Myocyte (in vitro differentiated cells): ENCODE results near the gene WDR77. TPM values are rescaled to one million over a fixed set of nuclear protein-coding genes. Genes with fewer than 3 reads are reported as not detected.

Experiments
- DNase-seq: peaks from one replicate; pipeline ENCODE4 v3.0.0-alpha.2; 2012; ENCODE audit warnings: low read depth
- total RNA-seq: library from RNA; depleted of rRNA; stranded (reverse); fragments of >200 nt; gene quantifications from 2 replicates; pipeline ENCODE4 v1.2.3, GENCODE V29; 2014

Gene WDR77
- total RNA-seq, 1 donor from 2014 or later, result 82.1 TPM

- peak; percentile 6 for DNase-seq
Observed at GRCh38 chr1:111441573-111442192, 7.4 kb downstream of the WDR77 start.

DNA sequence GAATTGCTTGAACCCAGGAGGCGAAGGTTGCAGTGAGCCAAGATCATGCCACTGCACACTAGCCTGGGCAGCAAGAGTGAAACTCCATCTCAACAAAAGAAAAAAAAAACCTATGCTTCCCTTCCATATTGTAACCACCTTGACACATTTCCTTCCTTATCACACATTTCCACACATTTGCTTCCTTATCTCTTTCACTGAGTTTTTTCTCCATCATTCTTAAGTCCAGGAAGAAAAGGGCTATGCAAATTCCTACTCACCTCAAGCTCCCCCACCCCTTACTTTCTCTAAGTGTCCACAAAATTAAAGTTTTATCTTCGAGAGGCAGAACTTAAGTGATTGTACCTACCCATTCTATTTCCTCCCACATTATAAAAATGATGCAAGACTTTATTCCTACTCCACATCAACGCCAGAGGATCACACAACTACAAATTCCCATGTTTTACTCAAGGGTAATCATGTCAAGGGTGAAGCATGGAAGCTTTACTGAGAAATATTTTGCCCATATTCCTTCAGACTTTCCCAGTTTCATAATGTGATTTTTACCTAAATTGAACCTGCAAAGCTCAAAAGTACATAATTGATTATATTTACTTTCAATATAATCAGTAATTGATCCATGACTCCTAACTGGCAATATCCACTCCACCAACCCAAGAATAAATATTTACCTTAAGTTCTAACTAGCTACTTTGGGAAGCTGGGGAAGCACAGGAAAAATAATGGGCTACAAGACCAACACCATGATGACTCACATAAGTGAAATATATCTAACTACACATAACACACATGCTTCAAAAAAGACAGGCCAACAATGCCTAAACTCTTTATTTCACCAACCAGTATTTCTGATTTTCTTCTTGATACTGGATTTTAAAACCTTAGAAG is 9.3 kb downstream of the WDR77 start:
- DNase-seq, result no peak

DNA sequence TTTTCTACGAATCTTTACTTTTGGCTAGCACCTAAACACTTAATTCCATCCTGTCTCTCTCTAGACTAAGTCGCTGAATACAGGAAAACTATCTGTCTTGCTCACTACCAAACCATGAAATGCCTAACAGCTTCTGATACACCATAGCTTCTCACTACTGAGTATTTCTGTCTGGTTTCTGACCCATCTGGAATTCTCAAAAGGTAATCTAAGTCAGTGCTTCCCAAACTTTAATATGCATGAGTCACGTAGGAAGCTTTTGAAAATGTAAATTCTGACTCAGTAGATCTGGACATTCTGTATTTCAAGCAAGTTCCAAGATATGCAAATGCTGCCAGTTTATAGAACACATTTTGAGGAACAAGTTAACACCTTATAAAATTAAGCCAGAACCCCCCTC is 12.3 kb downstream of the WDR77 start:
- DNase-seq, result no peak

DNA sequence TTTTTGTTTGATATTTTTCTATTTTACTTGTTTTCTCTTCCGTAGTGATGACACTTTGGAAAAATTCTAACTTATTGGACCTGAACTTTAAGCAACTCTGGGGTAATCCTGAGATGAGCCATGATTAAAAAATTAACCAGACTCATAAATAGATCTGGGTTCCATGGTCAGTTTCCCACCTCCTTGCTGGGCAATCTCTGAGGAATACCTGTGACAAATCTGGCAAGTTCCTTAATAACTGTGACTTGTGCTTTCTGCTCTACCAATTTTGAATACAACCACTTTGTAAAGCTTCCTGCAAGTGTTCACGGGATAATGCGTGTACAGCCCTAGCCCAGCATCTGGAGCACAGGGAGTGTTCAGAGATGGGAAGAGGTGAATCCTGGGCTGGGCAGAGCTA is 24.8 kb downstream of the WDR77 start:
- DNase-seq, result no peak

GRCh38 chr1:111422546-111423391 is 26.3 kb downstream of the WDR77 start:
- DNase-seq, result peak; percentile 7

DNA sequence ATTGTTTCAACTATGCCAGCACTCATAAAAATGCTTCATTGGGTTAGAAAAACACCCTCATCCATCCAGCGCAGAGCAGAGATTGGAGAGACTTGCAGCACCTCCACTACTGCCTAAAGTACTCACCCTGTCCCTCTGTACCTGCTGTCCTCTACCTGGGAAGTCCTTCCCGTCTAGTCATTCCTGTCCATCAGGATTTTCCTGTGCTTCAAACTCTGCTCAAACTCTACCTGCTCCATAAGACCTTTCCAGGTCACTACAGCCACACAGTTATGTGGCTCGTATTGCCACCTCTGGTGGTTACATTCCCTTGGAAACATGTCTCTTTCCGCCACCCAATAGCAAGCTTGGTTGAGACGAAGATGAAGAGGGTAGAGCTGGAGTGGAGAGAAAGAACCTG is 28.7 kb downstream of the WDR77 start:
- DNase-seq, result no peak

GRCh38 chr1:111419037-111419436 is 30.0 kb downstream of the WDR77 start:
- DNase-seq, result no peak

GRCh38 chr1:111417755-111418154 is 31.3 kb downstream of the WDR77 start:
- DNase-seq, result no peak

GRCh38 chr1:111415461-111415860 is 33.6 kb downstream of the WDR77 start:
- DNase-seq, result no peak

DNA sequence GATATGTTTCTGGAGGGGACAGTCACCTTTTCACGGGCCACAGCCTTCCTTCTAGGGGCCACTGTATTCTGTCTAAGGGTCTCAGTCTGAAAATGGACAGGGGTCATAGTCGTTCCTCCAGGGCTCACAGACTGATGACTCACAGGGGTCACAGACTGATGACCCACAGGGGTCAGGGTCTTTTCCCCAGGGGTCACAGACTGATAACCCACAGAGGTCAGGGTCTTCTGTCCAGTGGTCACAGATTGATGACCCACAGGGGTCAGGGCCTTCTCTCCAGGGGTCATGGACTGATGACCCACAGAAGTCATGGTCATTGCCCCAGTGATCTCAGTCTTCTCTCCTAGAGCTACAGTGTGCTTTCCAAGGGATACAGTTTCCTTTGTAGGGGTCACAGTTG is 34.3 kb downstream of the WDR77 start:
- no peak for DNase-seq

DNA sequence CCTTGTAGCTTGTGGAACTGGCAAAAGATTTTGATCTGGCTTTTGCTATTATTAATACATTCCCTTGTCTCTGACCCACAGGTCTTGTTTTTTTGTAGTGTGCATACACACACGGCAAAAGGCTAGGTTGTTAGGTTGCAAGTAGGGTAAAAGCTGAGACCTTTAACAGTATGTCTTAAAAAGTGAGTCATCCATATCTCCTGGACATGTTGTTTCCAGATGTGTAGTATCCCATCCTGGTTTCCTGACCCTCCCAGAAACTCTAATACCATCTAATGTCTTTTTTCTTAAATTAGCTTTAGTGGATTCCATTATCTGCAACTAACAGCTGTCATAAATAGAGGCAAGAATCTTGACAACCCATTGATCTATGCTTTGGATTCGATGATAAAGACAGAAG is 36.2 kb downstream of the WDR77 start:
- no peak for DNase-seq

GRCh38 chr1:111407301-111407700 is 41.8 kb downstream of the WDR77 start:
- DNase-seq, result no peak

DNA sequence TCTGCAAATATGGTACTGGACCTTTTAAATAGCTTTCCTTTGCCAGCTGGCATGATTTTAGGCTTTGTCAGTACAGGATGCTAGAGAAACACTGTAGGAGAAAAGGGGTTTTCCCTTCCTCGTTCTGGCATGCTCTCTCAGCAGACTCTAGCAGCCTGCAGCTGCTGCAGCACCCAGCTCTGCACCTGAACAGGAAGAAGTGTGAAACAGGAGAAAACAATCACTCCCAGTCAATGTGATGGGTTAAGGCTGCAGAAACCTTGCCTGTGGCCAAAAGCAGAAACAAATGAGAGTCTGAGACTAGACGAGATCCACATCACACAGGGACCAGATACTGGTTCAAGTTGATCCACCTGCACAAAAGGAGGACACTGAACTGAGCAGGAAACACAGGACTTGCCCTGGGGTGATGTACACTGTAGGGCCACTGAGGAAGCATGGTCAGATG is 42.7 kb downstream of the WDR77 start:
- DNase-seq, result peak; percentile 24

DNA sequence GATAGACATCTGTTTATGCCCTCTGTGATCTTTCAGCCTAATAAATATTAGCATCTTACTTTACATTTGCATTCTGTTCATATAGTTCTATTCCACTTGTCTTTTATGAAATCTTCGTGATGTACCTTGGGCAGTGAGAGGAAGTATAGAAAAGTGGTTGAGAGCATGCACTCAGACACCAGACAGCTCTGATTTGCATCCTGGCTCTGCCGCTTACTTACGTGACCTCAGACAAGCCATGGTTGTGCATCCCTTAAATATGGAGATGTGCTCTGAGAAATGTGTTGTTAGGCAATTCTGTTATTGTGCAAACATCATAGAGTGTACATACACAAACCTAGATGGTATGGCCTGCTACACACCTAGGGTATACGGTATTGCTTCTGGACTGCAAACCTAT is 44.5 kb downstream of the WDR77 start:
- DNase-seq, result no peak

GRCh38 chr1:111402083-111402482 is 47.0 kb downstream of the WDR77 start:
- no peak for DNase-seq

DNA sequence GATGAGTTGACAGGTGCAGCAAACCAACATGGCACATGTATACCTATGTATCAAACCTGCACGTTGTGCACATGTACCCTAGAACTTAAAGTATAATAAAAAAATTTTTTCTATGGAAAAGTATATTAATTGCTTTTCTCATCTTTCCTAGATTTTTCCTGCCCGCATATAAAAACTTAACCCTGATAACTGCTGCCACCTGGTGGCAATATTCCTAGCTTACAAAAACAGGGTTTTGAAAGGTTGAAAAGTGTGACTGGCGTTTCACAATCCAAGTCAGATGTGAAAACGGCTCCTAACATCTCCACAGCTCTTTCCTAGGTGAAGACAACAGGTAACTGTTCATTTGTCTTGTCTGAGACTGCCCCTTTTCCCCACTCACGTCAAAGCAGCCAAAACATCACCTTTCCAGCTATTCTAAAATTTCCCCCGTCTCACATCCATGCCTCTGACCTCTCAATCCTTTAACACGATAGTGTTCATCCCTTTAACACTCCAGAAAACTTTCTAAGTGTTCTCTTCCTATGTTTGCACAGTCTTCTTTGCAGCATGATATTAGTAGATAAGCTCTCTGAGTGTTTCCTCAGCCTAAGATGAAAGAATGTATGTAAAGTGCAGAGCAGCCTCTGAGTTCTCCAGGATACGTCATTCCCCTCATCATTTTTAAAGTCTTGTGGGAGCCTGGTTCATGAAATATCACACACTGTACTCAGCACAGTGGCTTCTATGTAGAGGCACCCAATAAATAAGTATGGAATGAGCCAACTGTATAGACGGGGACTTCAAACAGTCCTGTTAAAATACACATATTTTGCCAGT is 49.1 kb downstream of the WDR77 start:
- peak; percentile 67 for DNase-seq

DNA sequence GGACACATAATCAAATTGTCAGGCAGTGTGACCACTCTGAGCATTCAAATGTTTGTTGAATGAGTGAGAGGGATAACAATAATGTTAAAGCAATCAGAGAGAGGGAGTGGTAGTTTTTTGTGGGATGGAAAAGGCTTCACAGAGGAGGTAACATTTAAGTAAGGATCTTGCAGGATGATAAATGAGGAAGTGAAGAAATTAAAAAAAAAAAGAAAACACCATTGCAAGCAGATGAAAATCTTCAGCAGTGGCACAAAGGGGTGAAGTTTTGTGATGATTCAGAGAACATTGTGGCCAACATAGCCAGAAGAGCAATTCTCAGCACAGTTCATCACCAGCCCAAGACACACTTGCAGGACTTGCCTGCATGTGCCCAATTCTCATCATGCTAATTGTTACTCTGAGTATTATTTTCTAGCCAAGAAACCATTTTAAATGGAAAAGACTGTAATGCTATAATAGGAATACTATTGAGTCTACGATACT is 56.6 kb downstream of the WDR77 start:
- DNase-seq, result no peak

DNA sequence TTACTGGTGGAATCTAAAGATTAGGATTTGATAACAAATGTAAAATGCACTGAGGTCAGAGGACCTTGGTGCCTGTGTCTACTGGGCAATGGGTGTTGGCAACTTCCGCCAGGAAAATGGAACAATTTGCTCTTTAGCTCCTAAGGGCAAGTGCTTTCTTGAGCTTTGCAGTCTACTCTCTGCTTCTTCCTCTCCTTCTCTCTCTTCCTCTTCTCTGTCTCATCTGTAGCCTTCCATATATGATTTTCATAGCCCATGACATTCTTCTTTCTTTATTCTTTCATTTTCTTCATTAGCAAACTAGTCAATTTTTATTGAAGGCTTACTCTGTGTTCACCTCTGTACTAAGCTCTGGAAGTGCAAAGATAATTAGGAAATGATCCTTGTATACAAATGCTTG is 57.0 kb downstream of the WDR77 start:
- no peak for DNase-seq
